Neuronal stem cell (in vitro differentiated cells): ENCODE measurements around the gene TRAPPC2.

Experiments used
- DNase-seq: peaks from one replicate; pipeline ENCODE4 v3.0.0-alpha.2; 2013; ENCODE audit warnings: low spot score
- H2AFZ ChIP-seq: one replicate; pipeline ENCODE4 v1.6.1; 2013; ENCODE audit warnings: mild to moderate bottlenecking, low read length, inconsistent platforms
- H2AK5ac ChIP-seq: 2 replicates; pipeline ENCODE4 v1.6.1; 2013; ENCODE audit warnings: low read depth, mild to moderate bottlenecking, inconsistent platforms, low read length, moderate library complexity, mixed read lengths
- H2BK120ac ChIP-seq: 2 replicates; pipeline ENCODE4 v1.6.1; 2013; ENCODE audit warnings: low read depth, mild to moderate bottlenecking, inconsistent platforms, low read length, moderate library complexity, mixed read lengths
- H2BK12ac ChIP-seq: one replicate; pipeline ENCODE4 v1.6.1; 2013; ENCODE audit warnings: low read length, inconsistent platforms
- H2BK15ac ChIP-seq: 2 replicates; pipeline ENCODE4 v1.6.1; 2013; ENCODE audit warnings: mild to moderate bottlenecking, low read length, inconsistent platforms, mixed read lengths
- H2BK5ac ChIP-seq: one replicate; pipeline ENCODE4 v1.6.1; 2013; ENCODE audit warnings: inconsistent platforms, mild to moderate bottlenecking, low read length, moderate library complexity
- H3K14ac ChIP-seq: one replicate; pipeline ENCODE4 v1.6.1; 2013; ENCODE audit warnings: low read length, inconsistent platforms
- H3K18ac ChIP-seq: 2 replicates; pipeline ENCODE4 v1.6.1; 2013; ENCODE audit warnings: low read length, inconsistent platforms
- H3K23ac ChIP-seq: 2 replicates; pipeline ENCODE4 v1.6.1; 2013; ENCODE audit warnings: low read depth, mild to moderate bottlenecking, mixed read lengths, low read length, inconsistent platforms; ENCODE audit not compliant: poor library complexity
- H3K27ac ChIP-seq: replicated peaks from 3 replicates; pipeline ENCODE4 v1.5.1; 2013; ENCODE audit warnings: low read length, inconsistent platforms
- H3K27me3 ChIP-seq, 3 experiments: 2 replicates each; pipeline ENCODE4 v1.6.1; 2013; ENCODE audit warnings: low read length in 3 of 3, mild to moderate bottlenecking in 2 of 3, inconsistent platforms in 1 of 3, low read depth in 1 of 3, mixed read lengths in 1 of 3, moderate library complexity in 1 of 3; ENCODE audit not compliant: control insufficient read depth in 3 of 3, insufficient read depth in 3 of 3
- H3K36me3 ChIP-seq, 2 donors: replicated peaks in 1 of 2; 2 replicates each; pipeline ENCODE4 v1.6.1; 2013; ENCODE audit warnings: low read length in 2 of 2; ENCODE audit not compliant: control insufficient read depth in 2 of 2, insufficient read depth in 2 of 2
- H3K4ac ChIP-seq: 2 replicates; pipeline ENCODE4 v1.6.1; 2013; ENCODE audit warnings: inconsistent platforms, mild to moderate bottlenecking, low read length, moderate library complexity
- H3K4me1 ChIP-seq, 2 donors: 1 replicate in 1 of 2; 2 replicates in 1 of 2; pipeline ENCODE4 v1.6.1; 2013; ENCODE audit warnings: low read length in 2 of 2, low read depth in 1 of 2; ENCODE audit not compliant: control insufficient read depth in 2 of 2, insufficient read depth in 1 of 2
- H3K4me2 ChIP-seq: one replicate; pipeline ENCODE4 v1.6.1; 2013; ENCODE audit warnings: mild to moderate bottlenecking, low read length, inconsistent platforms; ENCODE audit not compliant: insufficient read depth, poor library complexity, severe bottlenecking
- H3K4me3 ChIP-seq, 2 donors: 2 replicates each; pipeline ENCODE4 v1.5.1; 2013; ENCODE audit warnings: low read length in 2 of 2, mild to moderate bottlenecking in 2 of 2, inconsistent platforms in 1 of 2, moderate library complexity in 1 of 2
- H3K79me1 ChIP-seq: one replicate; pipeline ENCODE4 v1.6.1; 2013; ENCODE audit warnings: low read depth, mild to moderate bottlenecking, inconsistent platforms, low read length, moderate library complexity
- H3K9ac ChIP-seq: one replicate; pipeline ENCODE4 v1.6.1; 2013; ENCODE audit warnings: mild to moderate bottlenecking, low read depth, low read length, inconsistent platforms; ENCODE audit not compliant: poor library complexity
- H3K9me3 ChIP-seq, 2 donors: replicated peaks in 1 of 2; 2 replicates each; pipeline versions ENCODE3 to v1.6.1; 2013; ENCODE audit warnings: low read length in 2 of 2, mild to moderate bottlenecking in 2 of 2, inconsistent platforms in 1 of 2, low read depth in 1 of 2, mixed read lengths in 1 of 2, moderate library complexity in 1 of 2; ENCODE audit not compliant: control insufficient read depth in 2 of 2, insufficient read depth in 1 of 2
- H4K8ac ChIP-seq: one replicate; pipeline ENCODE4 v1.6.1; 2013; ENCODE audit warnings: low read depth, mild to moderate bottlenecking, inconsistent platforms, low read length, moderate library complexity
- H4K91ac ChIP-seq: one replicate; pipeline ENCODE4 v1.6.1; 2013; ENCODE audit warnings: low read length, low read depth, mild to moderate bottlenecking, inconsistent platforms; ENCODE audit not compliant: poor library complexity
- WGBS, 2 donors: extraction: QIAGEN DNeasy Blood & Tissue Kit; methylation state at CpG; one replicate each; pipeline ENCODE4 v1.1.7; 2013; ENCODE audit warnings: missing lambda C conversion rate in 2 of 2, mixed read lengths in 1 of 2; ENCODE audit not compliant: insufficient read length in 2 of 2, insufficient replicate concordance in 1 of 2; ENCODE audit errors: extremely low coverage in 2 of 2; 5-methylcytosine and 5-hydroxymethylcytosine counted together

TRAPPC2 gene

GRCh38 chrX:13750204-13750603 lies 15.8 kb upstream of the TRAPPC2 start:
- H2BK120ac ChIP-seq: no peak overlapping the region
- no peak overlapping the region for H3K4ac ChIP-seq
- no peak overlapping the region for H3K4me3 ChIP-seq
- peaks cover 5 to 77% of the 10 kb centered on the region in 2 donors for H3K36me3 ChIP-seq
- no peak overlapping the region for H3K14ac ChIP-seq
- H3K18ac ChIP-seq: no peak overlapping the region
- no peak overlapping the region for H4K91ac ChIP-seq
- H2AFZ ChIP-seq: no peak overlapping the region
- no peak overlapping the region for H3K4me2 ChIP-seq
- no peaks in the 10 kb centered on the region for H3K79me1 ChIP-seq
- H4K8ac ChIP-seq: no peak overlapping the region
- H3K4me1 ChIP-seq: no peaks in the 10 kb centered on the region
- no peak overlapping the region for H2BK15ac ChIP-seq
- no peaks in the 10 kb centered on the region for H3K9me3 ChIP-seq
- no peaks in the 10 kb centered on the region for H3K27me3 ChIP-seq
- H3K9ac ChIP-seq: no peak overlapping the region
- no peak overlapping the region for H2BK12ac ChIP-seq
- H3K27ac ChIP-seq: no peak overlapping the region
- DNase-seq: no peak
- H3K23ac ChIP-seq: no peak overlapping the region
- no peak overlapping the region for H2BK5ac ChIP-seq
- H2AK5ac ChIP-seq: no peak overlapping the region

GRCh38 chrX:13748486-13748885 lies 14.1 kb upstream of the TRAPPC2 start:
- H2BK15ac ChIP-seq: no peak overlapping the region
- H4K8ac ChIP-seq: no peak overlapping the region
- H3K36me3 ChIP-seq: peaks cover 9 to 79% of the 10 kb centered on the region in 2 donors
- no peak overlapping the region for H2AFZ ChIP-seq
- H2AK5ac ChIP-seq: no peak overlapping the region
- H3K4me1 ChIP-seq: no peaks in the 10 kb centered on the region
- no peak overlapping the region for H3K4me3 ChIP-seq
- no peak overlapping the region for H4K91ac ChIP-seq
- no peak for DNase-seq
- no peaks in the 10 kb centered on the region for H3K9me3 ChIP-seq
- no peak overlapping the region for H3K14ac ChIP-seq
- no peaks in the 10 kb centered on the region for H3K79me1 ChIP-seq
- H3K9ac ChIP-seq: no peak overlapping the region
- H2BK5ac ChIP-seq: no peak overlapping the region
- no peak overlapping the region for H3K4ac ChIP-seq
- no peak overlapping the region for H3K27ac ChIP-seq
- WGBS, 2 donors: no CpG with 5 or more reads among the region's 3 CpGs
- no peak overlapping the region for H3K18ac ChIP-seq
- no peak overlapping the region for H3K4me2 ChIP-seq
- H3K23ac ChIP-seq: no peak overlapping the region
- no peak overlapping the region for H2BK120ac ChIP-seq
- no peak overlapping the region for H2BK12ac ChIP-seq
- H3K27me3 ChIP-seq: no peaks in the 10 kb centered on the region

- no peak overlapping the region for H3K23ac ChIP-seq
- H3K27ac ChIP-seq: no peak overlapping the region
- no peak overlapping the region for H3K18ac ChIP-seq
- no peak overlapping the region for H3K4me3 ChIP-seq
- H3K4ac ChIP-seq: no peak overlapping the region
- H2AFZ ChIP-seq: no peak overlapping the region
- H3K4me1 ChIP-seq: no peaks in the 10 kb centered on the region
- no peak for DNase-seq
- H2AK5ac ChIP-seq: no peak overlapping the region
- no peak overlapping the region for H3K4me2 ChIP-seq
- H2BK12ac ChIP-seq: no peak overlapping the region
- H3K79me1 ChIP-seq: no peaks in the 10 kb centered on the region
- no peak overlapping the region for H4K91ac ChIP-seq
- WGBS, 2 donors: no CpG with 5 or more reads among the region's 2 CpGs
- no peaks in the 10 kb centered on the region for H3K9me3 ChIP-seq
- H2BK15ac ChIP-seq: no peak overlapping the region
- no peak overlapping the region for H3K14ac ChIP-seq
- H2BK120ac ChIP-seq: no peak overlapping the region
- no peak overlapping the region for H3K9ac ChIP-seq
- no peak overlapping the region for H2BK5ac ChIP-seq
- no peaks in the 10 kb centered on the region for H3K27me3 ChIP-seq
- peaks cover 9 to 78% of the 10 kb centered on the region in 2 donors for H3K36me3 ChIP-seq
- H4K8ac ChIP-seq: no peak overlapping the region
These were observed 13.4 kb upstream of the TRAPPC2 start for GRCh38 chrX:13747836-13748235.

DNA sequence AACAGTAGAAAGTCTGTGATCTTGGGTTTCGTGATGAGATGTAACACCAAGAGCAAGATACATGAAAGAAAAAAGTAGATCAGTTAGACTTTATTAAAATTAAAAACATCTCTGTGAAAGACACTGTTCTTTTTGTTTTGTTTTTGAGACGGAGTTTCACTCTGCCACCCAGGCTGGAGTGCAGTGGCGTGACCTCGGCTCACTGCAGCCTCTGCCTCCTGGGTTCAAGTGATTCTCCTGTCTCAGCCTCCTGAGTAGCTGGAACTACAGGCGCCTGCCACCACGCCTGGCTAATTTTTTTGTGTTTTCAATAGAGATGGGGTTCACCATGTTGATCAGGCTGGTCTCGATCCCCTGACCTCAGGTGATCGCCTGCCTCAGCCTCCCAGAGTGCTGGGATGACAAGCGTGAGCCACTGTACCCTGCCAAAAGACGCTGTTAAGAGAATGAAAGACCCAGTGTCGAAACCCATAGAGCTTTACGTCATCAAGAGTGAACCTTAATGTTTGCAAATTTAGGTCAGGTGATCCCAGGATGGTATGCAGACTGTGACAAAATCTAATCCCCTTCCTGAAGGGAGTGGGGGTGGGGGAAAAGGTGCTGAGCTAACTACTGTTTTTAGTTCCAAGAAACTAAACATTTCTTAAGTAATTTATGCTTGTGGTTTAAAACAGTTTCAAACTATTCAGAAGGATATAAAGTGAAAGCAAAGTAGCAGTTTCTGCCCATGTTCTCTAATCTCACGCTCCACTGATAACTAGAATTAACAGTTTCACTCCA lies 8.2 kb upstream of the TRAPPC2 start:
- H3K4ac ChIP-seq: no peak overlapping the region
- H2AK5ac ChIP-seq: no peak overlapping the region
- H4K91ac ChIP-seq: no peak overlapping the region
- H3K4me1 ChIP-seq: no peaks in the 10 kb centered on the region
- H2BK120ac ChIP-seq: no peak overlapping the region
- H3K23ac ChIP-seq: no peak overlapping the region
- H3K14ac ChIP-seq: no peak overlapping the region
- H2BK5ac ChIP-seq: no peak overlapping the region
- H2BK15ac ChIP-seq: no peak overlapping the region
- H3K18ac ChIP-seq: no peak overlapping the region
- H3K27ac ChIP-seq: no peak overlapping the region
- H3K9ac ChIP-seq: no peak overlapping the region
- H3K79me1 ChIP-seq: no peaks in the 10 kb centered on the region
- H2BK12ac ChIP-seq: no peak overlapping the region
- peaks cover 8 to 59% of the 10 kb centered on the region in 2 donors for H3K36me3 ChIP-seq
- H2AFZ ChIP-seq: no peak overlapping the region
- no peak overlapping the region for H4K8ac ChIP-seq
- no peaks in the 10 kb centered on the region for H3K9me3 ChIP-seq
- H3K4me2 ChIP-seq: no peak overlapping the region
- DNase-seq: no peak
- no peaks in the 10 kb centered on the region for H3K27me3 ChIP-seq
- WGBS, 2 donors: no CpG with 5 or more reads among the region's 13 CpGs
- no peak overlapping the region for H3K4me3 ChIP-seq
